ENCODE results near the gene TTLL11. TPM values are rescaled to one million over a fixed set of nuclear protein-coding genes. Genes with fewer than 3 reads are reported as not detected.

TTLL11 gene
- total RNA-seq, 1 donor from 2014 or later: 0.75 TPM

- peaks cover 41% of the 10 kb centered on the region for H3K27me3 Mint-ChIP-seq (ENCODE audit: insufficient read depth, low read depth)
Observed at GRCh38 chr9:121881920-121882500, 211.1 kb downstream of the TTLL11 start.

GRCh38 chr9:121880343-121880898 lies 212.7 kb downstream of the TTLL11 start:
- H3K9me3 ChIP-seq (ENCODE audit: low read depth): no peaks in the 10 kb centered on the region
- H3K4me3 ChIP-seq: no peak overlapping the region
- H2AFZ ChIP-seq (replicated peaks): no peak overlapping the region
- Mint-ChIP-seq H3K4me3 (peak overlapping the region; percentile 10), H3K36me3 (no peaks in the 10 kb centered on the region), H3K9me3 (no peaks in the 10 kb centered on the region), H3K4me1 (peaks cover 71% of the 10 kb centered on the region), H3K27ac (no peak overlapping the region), H3K27me3 (ENCODE audit: insufficient read depth, low read depth) (peaks cover 53% of the 10 kb centered on the region)
- no peak for TF ChIP-seq CTCF (IDR thresholded peaks at IDR 0.05)
- no peak for TF ChIP-seq EZH2phosphoT487 (IDR thresholded peaks at IDR 0.05)
- no peak for TF ChIP-seq EZH2 (IDR thresholded peaks at IDR 0.05)
- no peaks in the 10 kb centered on the region for H3K36me3 ChIP-seq
- H4K20me1 ChIP-seq (ENCODE audit: low read depth): no peaks in the 10 kb centered on the region
- no peak overlapping the region for H3K9ac ChIP-seq
- H3K4me1 ChIP-seq: peaks cover 30% of the 10 kb centered on the region
- H3K27ac ChIP-seq: no peak overlapping the region
- H3K79me2 ChIP-seq (ENCODE audit: low read depth): no peaks in the 10 kb centered on the region
- no peaks in the 10 kb centered on the region for H3K27me3 ChIP-seq
- H3K4me2 ChIP-seq: no peak overlapping the region
- H3F3A ChIP-seq (ENCODE audit: low read depth): peaks cover 5% of the 10 kb centered on the region
- no peak for DNase-seq (ENCODE audit: low spot score)

More at GRCh38 chr9:121881920-121882500, 211.1 kb downstream of the TTLL11 start:
- Histone ChIP-seq H3K4me2 (no peak overlapping the region), H3K79me2 (ENCODE audit: low read depth) (no peaks in the 10 kb centered on the region), H3K4me3 (no peak overlapping the region), H3K9me3 (ENCODE audit: low read depth) (no peaks in the 10 kb centered on the region), H3K4me1 (peaks cover 30% of the 10 kb centered on the region), H3K27ac (no peak overlapping the region), H3K27me3 (no peaks in the 10 kb centered on the region), H4K20me1 (ENCODE audit: low read depth) (no peaks in the 10 kb centered on the region), H3F3A (ENCODE audit: low read depth) (peaks cover 5% of the 10 kb centered on the region), H2AFZ (replicated peaks) (no peak overlapping the region), H3K36me3 (no peaks in the 10 kb centered on the region), H3K9ac (no peak overlapping the region)
- Mint-ChIP-seq H3K9me3 (no peaks in the 10 kb centered on the region), H3K4me1 (peaks cover 77% of the 10 kb centered on the region), H3K36me3 (no peaks in the 10 kb centered on the region), H3K27ac (no peak overlapping the region), H3K4me3 (peak overlapping the region; percentile 14)
- TF ChIP-seq EZH2phosphoT487 (IDR thresholded peaks at IDR 0.05) (no peak), EZH2 (IDR thresholded peaks at IDR 0.05) (no peak), CTCF (IDR thresholded peaks at IDR 0.05) (no peak)
- DNase-seq (ENCODE audit: low spot score): no peak

GRCh38 chr9:121878271-121878822 lies 214.8 kb downstream of the TTLL11 start:
- no peak for TF ChIP-seq CTCF (IDR thresholded peaks at IDR 0.05)
- TF ChIP-seq EZH2 (IDR thresholded peaks at IDR 0.05): no peak
- TF ChIP-seq EZH2phosphoT487 (IDR thresholded peaks at IDR 0.05): no peak
- H3K27ac Mint-ChIP-seq: no peak overlapping the region
- peaks cover 50% of the 10 kb centered on the region for H3K4me1 Mint-ChIP-seq
- no peak overlapping the region for H3K4me3 Mint-ChIP-seq
- no peaks in the 10 kb centered on the region for H3K36me3 Mint-ChIP-seq
- H3K4me1 ChIP-seq: peaks cover 15% of the 10 kb centered on the region
- peaks cover 52% of the 10 kb centered on the region for H3K27me3 Mint-ChIP-seq (ENCODE audit: insufficient read depth, low read depth)
- no peak overlapping the region for H3K27ac ChIP-seq
- no peak overlapping the region for H3K4me3 ChIP-seq
- no peak overlapping the region for H3K9ac ChIP-seq
- DNase-seq (ENCODE audit: low spot score): peak; percentile 50
- H3K9me3 ChIP-seq (ENCODE audit: low read depth): no peaks in the 10 kb centered on the region
- no peaks in the 10 kb centered on the region for H3K27me3 ChIP-seq
- no peaks in the 10 kb centered on the region for H4K20me1 ChIP-seq (ENCODE audit: low read depth)
- H3F3A ChIP-seq (ENCODE audit: low read depth): peaks cover 5% of the 10 kb centered on the region
- H3K4me2 ChIP-seq: peak overlapping the region; percentile 12
- H3K36me3 ChIP-seq: no peaks in the 10 kb centered on the region
- no peaks in the 10 kb centered on the region for H3K79me2 ChIP-seq (ENCODE audit: low read depth)
- H2AFZ ChIP-seq (replicated peaks): no peak overlapping the region
- H3K9me3 Mint-ChIP-seq: no peaks in the 10 kb centered on the region

All from neural progenitor cell (in vitro differentiated cells).